Right ventricle myocardium inferior (tissue), 1 donor: ENCODE data around the gene JADE2. TPM values are rescaled to one million over a fixed set of nuclear protein-coding genes. Genes with fewer than 3 reads are reported as not detected.

Source experiments
- ATAC-seq: fragments of 200-7000 bp; cut with Tn5 transposase; one replicate; pipeline ENCODE4 v1.9.1; 2020; ENCODE audit warnings: mild to moderate bottlenecking, moderate library complexity
- DNase-seq: peaks from one replicate; pipeline ENCODE4 v3.0.0; 2021; ENCODE audit errors: missing footprints
- intact Hi-C: fragments of 100-400 bp; cut with DNase I; formaldehyde crosslinking; loops from one replicate; pipeline ENCODE4 v1.11.0; 2022
- total RNA-seq: library from RNA; stranded (reverse); fragmentation: NEBNext Ultra II Directional; extraction: Animal tissue kit (Norgen Biotek cat#: 25700); gene quantifications from one replicate; pipeline ENCODE4 v1.2.1, GENCODE V29; 2021
- donor health status: DM: no; HTN: yes; CAD: no; lungs with severe emphysema.

JADE2 gene
- total RNA-seq, 1 donor from 2014 or later = 24.6 TPM

DNA sequence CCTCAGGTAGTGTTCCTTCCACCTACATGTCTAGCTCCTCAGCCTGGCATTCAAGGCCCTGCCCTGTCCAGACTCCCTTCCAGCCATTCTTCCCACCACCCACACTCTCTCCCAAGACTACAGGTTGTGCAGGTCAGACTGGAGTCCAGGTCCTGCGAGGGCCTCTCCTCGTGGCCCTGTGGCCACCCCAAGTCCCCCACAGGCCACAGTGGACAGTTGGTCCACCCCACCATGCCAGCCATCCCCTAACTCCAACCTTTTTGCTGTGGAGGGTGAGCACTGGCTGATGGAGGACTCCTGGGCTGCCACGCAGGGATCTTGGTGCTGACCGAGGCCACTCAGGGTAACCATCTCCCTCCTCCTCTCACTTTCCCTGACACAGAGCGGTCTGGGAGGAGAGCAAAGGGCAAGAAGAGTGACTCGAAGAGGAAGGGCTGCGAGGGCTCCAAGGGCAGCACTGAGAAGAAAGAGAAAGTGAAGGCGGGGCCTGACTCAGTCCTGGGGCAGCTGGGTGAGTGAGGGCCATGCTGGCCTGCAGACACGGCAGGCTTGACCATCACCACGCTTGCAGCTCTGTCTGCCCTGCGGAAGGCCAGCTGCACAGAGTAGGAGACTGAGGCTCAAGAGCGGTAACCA, 51.0 kb downstream of the JADE2 start:
- no peak for ATAC-seq
- intact Hi-C loops = loop anchor here (5.0 kb wide), 1 partner anchor 164 kb away; the partner anchor contains the start of gene CDKN2AIPNL
- DNase-seq = peak; percentile 33

DNA sequence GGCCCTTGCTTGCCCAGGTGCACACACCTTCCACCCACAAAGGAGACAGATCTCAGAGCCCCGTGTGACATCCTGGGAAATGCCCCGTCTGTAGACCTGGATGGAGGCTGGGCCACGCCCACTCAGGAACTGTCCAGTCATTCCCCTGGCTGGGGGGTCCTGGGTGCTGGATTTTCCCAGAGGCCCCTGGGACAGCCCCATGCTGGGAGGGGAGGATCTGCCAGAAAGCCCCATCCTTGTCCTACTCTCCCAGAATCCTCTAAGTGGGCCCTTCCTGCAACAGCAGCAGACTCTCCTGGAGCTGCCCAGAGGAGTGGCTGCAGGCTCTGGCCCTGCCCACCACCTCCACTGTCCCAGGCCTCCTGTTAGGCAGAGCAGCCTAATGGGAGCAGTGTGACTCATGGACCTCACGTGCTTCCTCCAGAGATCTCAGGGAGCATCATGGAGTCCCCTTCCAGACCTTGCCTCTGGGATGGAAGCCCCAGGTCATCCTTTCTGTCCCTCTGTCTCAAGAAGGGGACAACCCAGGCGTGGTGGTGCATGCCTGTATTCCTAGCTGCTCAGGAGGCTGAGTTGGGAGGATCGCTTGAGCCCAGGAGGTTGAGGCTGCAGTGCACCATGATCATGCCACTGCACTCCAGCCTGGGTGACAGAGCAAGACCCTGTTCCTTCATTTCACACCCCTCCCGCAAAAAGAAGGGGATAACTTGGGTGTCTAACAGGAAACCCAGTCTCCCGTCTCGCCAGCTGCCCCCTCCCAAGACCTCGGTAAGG, 51.7 kb downstream of the JADE2 start:
- intact Hi-C loops = loop anchor here (5.0 kb wide), 1 partner anchor 165 kb away; the partner anchor contains the start of gene CDKN2AIPNL
- ATAC-seq = no peak
- DNase-seq = no peak

DNA sequence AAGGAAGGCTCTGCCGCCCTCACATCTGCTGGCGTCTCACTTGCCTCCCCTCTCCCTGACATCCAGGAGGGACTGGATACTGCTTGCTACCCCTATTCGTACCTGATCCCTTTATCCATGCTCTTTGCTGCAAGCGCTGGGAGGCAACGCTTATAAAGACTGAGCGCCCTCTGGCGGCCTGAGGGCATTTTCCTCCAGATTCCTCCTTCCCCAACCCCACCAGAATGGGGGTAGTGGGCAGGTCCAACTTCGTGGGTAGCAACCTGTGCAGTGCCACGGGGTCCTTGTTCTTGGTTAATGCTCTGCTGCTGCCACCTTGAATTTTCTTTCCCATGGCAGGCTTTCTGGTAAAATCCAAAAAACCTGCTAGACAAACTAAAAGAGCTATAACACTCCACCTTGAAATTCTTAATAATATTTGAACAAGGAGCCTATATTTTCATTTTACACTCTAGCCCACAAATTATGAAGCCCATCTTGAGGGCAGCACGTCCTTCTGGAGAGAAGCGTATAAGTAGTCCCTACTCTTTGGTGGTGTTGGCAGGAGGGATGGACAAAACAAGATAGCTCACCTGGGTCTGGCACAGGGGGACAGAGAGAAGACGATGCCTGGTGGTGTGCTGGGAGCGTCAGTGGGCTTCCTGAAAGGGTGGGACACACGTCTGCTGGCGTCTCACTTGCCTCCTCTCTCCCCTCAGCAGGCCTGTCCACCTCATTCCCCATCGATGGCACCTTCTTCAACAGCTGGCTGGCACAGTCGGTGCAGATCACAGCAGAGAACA, 52.5 kb downstream of the JADE2 start:
- peak; percentile 25 for ATAC-seq
- intact Hi-C loops = loop anchor here (5.0 kb wide), 1 partner anchor 166 kb away; the partner anchor contains the start of gene CDKN2AIPNL
- peak; percentile 90 for DNase-seq

DNA sequence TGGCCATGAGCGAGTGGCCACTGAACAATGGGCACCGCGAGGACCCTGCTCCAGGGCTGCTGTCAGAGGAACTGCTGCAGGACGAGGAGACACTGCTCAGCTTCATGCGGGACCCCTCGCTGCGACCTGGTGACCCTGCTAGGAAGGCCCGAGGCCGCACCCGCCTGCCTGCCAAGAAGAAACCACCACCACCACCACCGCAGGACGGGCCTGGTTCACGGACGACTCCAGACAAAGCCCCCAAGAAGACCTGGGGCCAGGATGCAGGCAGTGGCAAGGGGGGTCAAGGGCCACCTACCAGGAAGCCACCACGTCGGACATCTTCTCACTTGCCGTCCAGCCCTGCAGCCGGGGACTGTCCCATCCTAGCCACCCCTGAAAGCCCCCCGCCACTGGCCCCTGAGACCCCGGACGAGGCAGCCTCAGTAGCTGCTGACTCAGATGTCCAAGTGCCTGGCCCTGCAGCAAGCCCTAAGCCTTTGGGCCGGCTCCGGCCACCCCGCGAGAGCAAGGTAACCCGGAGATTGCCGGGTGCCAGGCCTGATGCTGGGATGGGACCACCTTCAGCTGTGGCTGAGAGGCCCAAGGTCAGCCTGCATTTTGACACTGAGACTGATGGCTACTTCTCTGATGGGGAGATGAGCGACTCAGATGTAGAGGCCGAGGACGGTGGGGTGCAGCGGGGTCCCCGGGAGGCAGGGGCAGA, 53.3 kb downstream of the JADE2 start:
- no peak for DNase-seq
- intact Hi-C loops = loop anchor here (5.0 kb wide), 1 partner anchor 166 kb away; the partner anchor contains the start of gene CDKN2AIPNL
- ATAC-seq = no peak

DNA sequence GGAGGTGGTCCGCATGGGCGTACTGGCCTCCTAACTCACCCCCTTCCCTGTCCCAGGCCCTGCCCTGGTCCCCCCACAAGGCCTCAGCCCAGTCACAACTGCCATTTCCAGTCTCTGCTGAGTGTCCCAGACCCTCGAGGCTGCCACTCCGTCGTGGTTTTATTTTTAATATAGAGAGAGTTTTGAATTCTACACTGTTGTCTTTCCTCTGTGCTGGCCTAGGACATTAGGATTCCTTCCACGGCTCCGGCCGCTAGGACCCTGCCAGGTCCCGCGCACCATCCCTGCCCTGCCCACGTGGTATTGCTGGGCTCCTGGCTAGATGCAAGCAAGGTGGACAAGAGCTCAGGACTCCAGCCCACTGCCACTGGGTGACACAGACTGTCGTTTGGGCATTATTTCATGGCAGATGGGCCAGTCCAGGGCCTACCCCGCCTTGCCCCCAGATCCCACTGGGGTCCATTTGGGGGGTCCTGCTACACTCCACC, 53.9 kb downstream of the JADE2 start:
- DNase-seq (no peak), ATAC-seq (no peak)
- intact Hi-C loops = loop anchor here (5.0 kb wide), 1 partner anchor 167 kb away; the partner anchor contains the start of gene CDKN2AIPNL

DNA sequence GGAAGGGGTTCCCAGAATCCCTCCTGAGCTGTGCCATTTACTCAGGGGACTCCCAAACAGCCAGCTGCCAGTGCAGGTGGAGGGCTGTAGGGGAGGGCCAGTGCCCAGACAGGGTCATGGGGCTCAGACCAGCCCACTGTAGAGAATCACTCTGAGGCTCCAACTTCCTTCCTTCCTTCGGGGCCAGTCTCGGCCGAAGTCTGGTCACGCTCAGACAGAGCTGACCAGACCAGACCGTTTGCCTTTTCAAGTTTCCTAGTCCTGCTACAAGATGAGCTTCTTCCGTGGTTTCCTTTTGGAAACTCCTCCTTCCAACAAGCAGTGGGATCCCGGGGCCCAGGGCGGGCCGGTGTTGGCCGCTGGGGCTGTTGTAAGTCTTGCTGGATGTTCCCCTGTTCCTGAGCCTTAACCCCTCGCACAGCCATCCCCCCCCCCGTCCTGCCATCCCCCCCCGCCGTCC, 54.6 kb downstream of the JADE2 start:
- DNase-seq (no peak), ATAC-seq (no peak)
- intact Hi-C loops = loop anchor here (10.0 kb wide), 1 partner anchor 405 kb away; the partner anchor contains the start of gene SKP1

DNA sequence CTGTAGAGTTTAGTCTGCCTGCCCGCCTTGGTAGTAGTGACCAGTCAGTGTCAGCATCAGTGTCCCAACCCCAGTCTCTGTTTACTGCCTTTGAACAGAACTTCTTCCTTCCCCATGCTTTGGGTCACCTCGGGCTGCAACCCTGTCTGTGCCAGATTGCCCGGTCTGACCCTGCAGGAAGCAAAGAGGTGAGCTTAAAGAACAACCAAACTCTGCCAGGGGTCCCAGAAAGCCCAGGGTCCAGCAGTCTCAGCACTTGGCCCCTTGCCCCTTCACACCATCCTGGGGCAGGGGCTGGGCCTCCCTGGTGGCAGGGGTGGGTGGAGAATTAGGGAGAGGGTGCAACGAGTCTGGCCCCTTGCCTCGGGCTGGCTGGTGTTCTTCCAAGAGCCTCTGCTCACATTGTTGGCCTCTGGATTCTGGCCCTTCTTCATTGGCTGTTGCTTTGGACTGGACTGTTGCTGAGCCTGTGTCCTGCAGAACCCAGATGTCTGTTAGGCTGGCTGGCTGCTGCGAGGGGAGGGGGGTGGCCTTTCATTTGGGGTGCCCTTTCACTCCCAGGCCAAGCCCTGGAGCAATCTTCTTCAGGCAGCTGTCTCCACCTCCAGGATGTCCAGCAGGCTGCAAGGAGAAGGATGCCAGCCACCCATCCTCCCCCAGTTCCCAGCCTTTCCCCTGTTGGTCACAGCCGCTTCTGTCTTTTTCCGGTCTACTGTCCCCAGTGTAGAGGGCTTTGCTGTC, 55.9 kb downstream of the JADE2 start:
- ATAC-seq (peak; percentile 79), DNase-seq (peak; percentile 71)
- intact Hi-C loops = loop anchor here (10.0 kb wide), 1 partner anchor 407 kb away; the partner anchor contains the start of gene SKP1

DNA sequence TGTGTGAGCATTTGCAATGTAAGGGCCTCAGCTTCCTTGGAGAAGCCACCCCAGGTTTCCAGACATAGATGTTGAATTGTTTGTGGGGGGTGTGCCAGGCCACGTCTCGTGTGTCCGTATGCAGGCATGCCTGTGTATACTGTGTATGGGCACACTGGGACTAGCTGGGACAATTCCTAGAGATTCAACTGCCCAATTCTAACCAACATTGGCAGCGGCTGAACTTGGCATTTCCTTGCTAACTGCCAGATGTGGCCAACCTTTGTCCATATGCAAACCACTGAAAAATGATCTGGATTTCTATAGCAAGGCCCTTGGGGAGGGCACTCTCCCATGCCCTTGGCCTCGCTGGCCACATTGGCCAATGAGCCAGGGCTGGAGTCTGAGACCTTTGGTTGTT, 56.8 kb downstream of the JADE2 start:
- intact Hi-C loops = loop anchor here (10.0 kb wide), 1 partner anchor 407 kb away; the partner anchor contains the start of gene SKP1
- DNase-seq = no peak
- ATAC-seq = no peak

DNA sequence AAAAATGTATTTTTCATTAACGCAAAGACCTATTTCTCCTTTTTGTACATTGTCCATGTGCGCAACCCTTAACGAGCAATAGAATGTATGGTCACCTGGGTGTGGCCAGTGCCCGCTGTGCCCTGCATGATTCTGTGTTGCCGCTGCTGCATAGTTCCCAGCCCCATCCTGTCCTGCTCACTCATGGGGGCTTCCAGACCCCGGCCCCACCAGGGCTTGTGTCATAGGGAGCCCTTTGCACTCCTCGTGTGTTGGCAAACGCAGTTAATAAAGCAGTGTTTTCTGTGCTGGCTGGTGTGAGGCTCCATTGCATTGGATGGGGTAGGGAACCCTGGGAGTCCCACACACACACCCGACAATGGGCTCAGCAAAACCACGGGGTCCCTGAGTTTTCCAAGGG, 57.5 kb downstream of the JADE2 start:
- intact Hi-C loops = loop anchor here (10.0 kb wide), 1 partner anchor 408 kb away; the partner anchor contains the start of gene SKP1
- ATAC-seq (no peak), DNase-seq (no peak)

DNA sequence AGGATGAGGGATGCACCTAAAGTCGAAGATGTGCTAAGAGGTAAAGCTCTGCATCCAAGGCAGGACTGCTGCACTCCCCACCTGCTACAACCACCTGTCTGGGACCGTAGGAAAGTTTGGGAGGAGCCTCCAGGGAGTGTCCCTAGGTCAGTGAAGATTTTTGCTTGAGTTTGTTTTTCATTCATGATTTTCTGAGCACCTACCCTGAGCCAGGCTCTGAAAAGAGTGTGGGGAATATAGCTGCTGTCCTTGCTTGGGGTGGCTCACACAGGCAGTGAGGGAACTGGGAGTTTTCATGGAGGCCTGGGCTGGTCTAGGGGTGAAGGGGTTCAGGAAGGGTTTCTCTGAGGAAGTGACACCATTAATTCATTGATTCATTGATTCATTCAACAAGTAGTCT, 58.3 kb downstream of the JADE2 start:
- ATAC-seq (no peak), DNase-seq (no peak)
- intact Hi-C loops = loop anchor here (10.0 kb wide), 1 partner anchor 409 kb away; the partner anchor contains the start of gene SKP1

DNA sequence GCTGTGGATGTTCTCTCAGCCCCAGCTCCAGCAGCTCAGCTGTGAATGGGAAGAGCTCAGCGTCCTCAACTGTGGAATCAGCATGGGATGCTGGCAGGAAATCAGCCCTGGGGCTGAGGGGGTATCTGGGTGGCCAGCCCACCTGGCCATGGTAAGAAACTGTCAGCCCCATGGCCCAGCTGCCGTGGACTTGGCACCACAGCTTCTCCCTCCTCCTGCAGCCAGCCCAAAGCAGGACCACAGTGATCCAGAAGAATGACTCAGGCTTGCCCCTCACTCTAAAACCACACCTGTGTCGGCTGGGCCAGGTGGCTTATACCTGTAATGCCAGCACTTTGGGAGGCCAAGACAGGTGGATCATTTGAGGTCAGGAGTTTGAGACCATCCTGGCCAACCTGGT, 59.2 kb downstream of the JADE2 start:
- intact Hi-C loops = loop anchor here (10.0 kb wide), 1 partner anchor 410 kb away; the partner anchor contains the start of gene SKP1

DNA sequence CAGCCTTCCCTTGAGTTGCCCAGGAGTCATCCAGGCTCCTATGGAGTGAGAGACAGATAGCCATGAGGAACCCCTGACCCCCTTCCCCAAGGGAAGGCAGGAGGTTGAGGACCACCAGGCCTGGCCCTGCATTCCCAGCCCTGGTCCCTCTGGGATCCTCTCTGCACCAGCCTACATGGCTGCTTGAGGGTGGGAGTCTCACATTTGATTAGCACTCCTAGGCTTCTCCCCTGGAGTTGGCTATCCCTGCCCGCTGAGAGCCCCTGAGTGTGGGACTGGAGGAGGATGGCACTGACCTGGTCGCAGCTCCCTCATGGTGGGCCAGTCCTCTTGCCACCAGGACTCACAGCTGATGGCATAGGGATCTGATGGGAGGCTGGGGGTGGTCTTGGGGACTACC, 60.5 kb downstream of the JADE2 start:
- intact Hi-C loops = loop anchor here (2.0 to 10.0 kb wide), 2 partner anchors 283 to 411 kb away; partner anchors contain the start of gene SKP1
- ATAC-seq (no peak), DNase-seq (no peak)

More for the DNA sequence above, 59.2 kb downstream of the JADE2 start:
- no peak for ATAC-seq
- no peak for DNase-seq

DNA sequence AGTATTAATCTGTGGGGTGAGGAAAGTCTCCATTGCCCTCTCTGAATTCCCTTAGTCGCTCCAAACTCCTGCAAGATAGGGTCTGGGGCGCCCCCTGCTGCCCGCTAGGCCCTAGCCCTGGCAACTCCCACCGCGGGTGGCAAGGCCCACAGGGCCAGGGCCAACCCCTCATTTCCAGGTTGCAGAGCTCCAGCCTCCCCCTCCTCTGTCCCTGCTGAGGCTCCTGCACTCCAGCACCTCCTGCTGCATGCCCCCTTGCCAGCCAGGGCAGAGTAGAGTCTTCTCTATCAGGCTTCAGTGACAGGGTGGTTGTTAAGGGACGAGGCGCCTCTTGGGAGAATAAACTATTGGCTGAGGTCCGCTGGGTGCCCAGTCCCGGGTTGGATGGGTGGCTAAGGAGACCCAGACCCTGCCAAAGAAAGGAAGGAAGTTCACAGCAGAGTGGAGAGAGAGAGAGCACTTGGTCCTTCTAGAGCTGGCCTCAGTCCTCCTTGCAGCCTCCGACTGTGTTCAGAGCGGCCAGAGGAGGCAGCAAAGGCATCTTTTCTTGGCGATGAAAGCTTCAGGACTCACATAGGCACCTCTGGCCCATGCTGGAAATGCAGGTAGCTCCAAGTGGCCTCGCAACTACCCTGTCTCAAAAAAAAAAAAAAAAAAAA, 61.5 kb downstream of the JADE2 start:
- ATAC-seq = peak; percentile 85
- DNase-seq = peak; percentile 92
- intact Hi-C loops = loop anchor here (2.0 to 10.0 kb wide), 2 partner anchors 284 to 412 kb away; partner anchors contain the start of gene SKP1

DNA sequence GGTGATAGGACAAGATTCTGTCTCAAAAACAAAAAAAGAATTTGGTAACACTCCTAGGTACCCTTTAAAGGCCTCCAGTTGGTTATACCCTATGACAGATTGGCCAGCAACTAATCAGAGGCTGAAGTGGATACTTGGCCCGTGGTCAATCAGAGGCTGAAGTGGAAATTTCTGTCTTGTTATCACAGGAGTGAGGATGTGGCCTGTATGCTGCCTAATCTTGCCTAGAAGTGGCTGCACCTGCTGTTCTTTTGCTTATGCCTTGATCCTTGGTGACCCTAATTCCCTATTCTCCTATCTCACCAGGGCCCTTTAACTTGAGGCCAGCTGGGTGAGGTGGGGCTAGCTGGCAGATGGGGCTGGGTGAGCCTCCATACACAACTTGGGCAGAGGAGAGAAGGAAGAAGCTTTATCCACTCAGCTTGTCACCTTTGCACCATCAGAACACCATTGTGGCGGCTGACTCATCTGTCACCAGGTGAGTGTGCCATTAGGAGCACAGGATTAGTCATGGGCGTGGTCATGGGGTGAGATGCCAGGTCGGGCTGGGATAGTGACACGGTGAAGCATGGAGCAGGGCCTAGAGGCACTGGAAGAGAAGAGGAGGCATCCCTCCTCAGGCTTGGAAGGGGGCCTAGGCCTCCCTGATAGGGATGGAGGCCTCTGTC, 65.7 kb downstream of the JADE2 start:
- intact Hi-C loops = no loop called here
- peak; percentile 56 for DNase-seq
- no peak for ATAC-seq

DNA sequence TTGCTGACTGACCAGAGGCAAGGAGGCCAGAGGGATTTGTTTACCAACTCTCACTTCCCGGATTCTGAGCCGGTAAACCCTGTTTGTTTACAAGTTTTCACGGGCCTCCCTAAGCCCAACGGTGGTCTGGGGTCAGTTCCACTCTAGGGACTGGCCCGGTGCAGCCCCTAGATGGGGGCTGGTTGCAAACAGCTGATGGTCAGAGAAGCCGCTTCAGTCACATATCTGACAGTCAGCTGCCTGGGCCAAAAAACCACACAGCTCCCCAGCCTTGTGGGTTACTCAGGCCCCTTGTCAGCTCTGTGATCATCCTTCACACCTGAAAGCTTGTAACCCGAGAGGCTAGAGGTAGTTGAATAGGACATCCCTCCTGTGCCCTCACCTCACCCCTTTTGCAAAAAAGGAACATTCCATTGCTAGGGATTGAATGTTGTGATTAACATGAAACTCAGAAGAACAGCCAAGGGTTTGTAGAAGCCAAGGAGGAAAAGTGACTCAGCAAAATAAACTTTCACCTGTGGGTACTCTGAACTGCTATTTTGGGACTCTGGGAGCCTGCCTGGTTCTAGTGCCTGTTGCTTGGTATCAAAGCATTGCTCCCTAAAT, 66.8 kb downstream of the JADE2 start:
- peak; percentile 48 for ATAC-seq
- intact Hi-C loops = no loop called here
- DNase-seq = no peak

DNA sequence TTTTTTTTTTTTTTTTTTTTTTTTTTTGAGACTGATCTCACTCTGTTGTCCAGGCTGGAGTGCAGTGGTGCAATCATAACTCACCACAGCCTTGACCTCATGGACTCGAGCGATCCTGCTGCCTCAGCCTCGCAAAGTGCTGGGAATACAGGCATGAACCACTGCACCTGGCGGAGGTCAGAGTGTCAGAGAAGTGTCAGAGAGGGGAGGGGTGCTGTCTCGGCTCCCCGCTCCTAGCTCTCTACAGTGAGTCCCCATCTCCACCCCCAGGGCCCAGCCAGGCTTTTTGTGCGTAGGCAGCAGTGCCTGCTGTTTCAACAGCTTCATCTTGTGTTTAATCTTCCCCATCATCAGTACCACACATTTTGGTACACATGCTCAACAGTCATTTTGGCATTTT, 68.9 kb downstream of the JADE2 start:
- ATAC-seq = no peak
- intact Hi-C loops = no loop called here
- no peak for DNase-seq
